Keratinocyte (primary cell): ENCODE results near the gene DOCK11. TPM values are rescaled to one million over a fixed set of nuclear protein-coding genes. Genes with fewer than 3 reads are reported as not detected.

Experiments used
- DNase-seq: peaks from one replicate; pipeline ENCODE4 v3.0.0-alpha.2; 2011; ENCODE audit warnings: low read depth, missing footprints, low spot score
- FAIRE-seq: peaks from 2 replicates; lab custom pipeline; 2011; peaks lifted over from hg19 to GRCh38; lab: Jason Lieb, UNC
- H2AFZ ChIP-seq: 2 replicates; pipeline ENCODE4 v1.6.0; 2012; ENCODE audit warnings: low read length, control low read depth, inconsistent platforms; ENCODE audit not compliant: control insufficient read depth
- H3K27ac ChIP-seq: 2 replicates; pipeline ENCODE4 v1.5.1; 2011; ENCODE audit warnings: low read length; ENCODE audit not compliant: control insufficient read depth, insufficient read depth
- H3K27me3 ChIP-seq: 3 replicates; pipeline ENCODE4 v1.6.0; 2011; ENCODE audit warnings: low read length; ENCODE audit not compliant: control insufficient read depth, insufficient read depth; ENCODE audit errors: extremely low read depth
- H3K36me3 ChIP-seq, 2 experiments: 2 replicates in 1 of 2; 3 replicates in 1 of 2; pipeline ENCODE4 v1.5.1; 2011; ENCODE audit warnings: low read length in 2 of 2, mild to moderate bottlenecking in 1 of 2; ENCODE audit not compliant: control insufficient read depth in 2 of 2, insufficient read depth in 2 of 2; ENCODE audit errors: extremely low read depth in 1 of 2
- H3K4me1 ChIP-seq: 3 replicates; pipeline ENCODE4 v1.5.1; 2011; ENCODE audit warnings: low read length; ENCODE audit not compliant: control insufficient read depth, insufficient read depth; ENCODE audit errors: extremely low read depth
- H3K4me2 ChIP-seq: 3 replicates; pipeline ENCODE4 v1.6.0; 2011; ENCODE audit warnings: low read depth, low read length; ENCODE audit not compliant: control insufficient read depth, insufficient read depth; ENCODE audit errors: extremely low read depth
- H3K4me3 ChIP-seq, 3 experiments: fragments of 200-600 bp in 1 of 3; sonication (generic) in 1 of 3; 2 replicates in 2 of 3; 3 replicates in 1 of 3; pipeline ENCODE4 v1.5.1; 2011 to 2016; ENCODE audit warnings: low read length in 3 of 3, mild to moderate bottlenecking in 3 of 3, control low read depth in 2 of 3, inconsistent platforms in 1 of 3, low read depth in 1 of 3, mixed read lengths in 1 of 3, mixed run types in 1 of 3, moderate library complexity in 1 of 3; ENCODE audit not compliant: control insufficient read depth in 2 of 3, insufficient read depth in 2 of 3; ENCODE audit errors: extremely low read depth in 1 of 3
- H3K79me2 ChIP-seq: 2 replicates; pipeline ENCODE4 v1.6.0; 2012; ENCODE audit warnings: low read length; ENCODE audit not compliant: control insufficient read depth, insufficient read depth
- H3K9ac ChIP-seq: 3 replicates; pipeline ENCODE4 v1.6.0; 2011; ENCODE audit warnings: low read length; ENCODE audit not compliant: control insufficient read depth, insufficient read depth; ENCODE audit errors: extremely low read depth
- H3K9me1 ChIP-seq: 3 replicates; pipeline ENCODE4 v1.6.0; 2011; ENCODE audit warnings: low read length; ENCODE audit not compliant: control insufficient read depth, insufficient read depth; ENCODE audit errors: extremely low read depth
- H3K9me3 ChIP-seq: 2 replicates; pipeline ENCODE4 v1.5.1; 2012; ENCODE audit warnings: low read depth, low read length; ENCODE audit not compliant: control insufficient read depth
- H4K20me1 ChIP-seq: 3 replicates; pipeline ENCODE4 v1.6.0; 2011; ENCODE audit warnings: low read length; ENCODE audit not compliant: control insufficient read depth, insufficient read depth; ENCODE audit errors: extremely low read depth
- EZH2 ChIP-seq: IDR thresholded peaks from one replicate; pipeline ENCODE4 v1.6.1; 2012; ENCODE audit warnings: inconsistent platforms, mild to moderate bottlenecking, low read length, moderate library complexity
- dilution Hi-C: fragments of 300-500 bp; cut with MboI; formaldehyde crosslinking; loops from one replicate; pipeline ENCODE4 v1.7.0; 2020; ENCODE audit warnings: low sequenced_read_pairs; ENCODE audit not compliant: extremely low pct_ligation_motif_present
- polyA plus RNA-seq, 5 experiments: library from polyadenylated mRNA; depleted of rRNA in 3 of 5; stranded (reverse) in 3 of 5; stranded (forward) in 1 of 5; unstranded in 1 of 5; fragments of >200 nt; gene quantifications; 1 replicate in 1 of 5; 2 replicates in 3 of 5; 3 replicates in 1 of 5; pipeline versions ENCODE4 v1.2.1 to v1.2.3, GENCODE V29; 2011 to 2012; ENCODE audit warnings: missing spikeins in 2 of 5, low read depth in 1 of 5, low replicate concordance in 1 of 5
- TF ChIP-seq, protein P1 (sequence below), 3 experiments: IDR thresholded peaks in 1 of 3; conservative IDR thresholded peaks in 1 of 3; optimal IDR thresholded peaks in 1 of 3; 2 replicates in 2 of 3; 3 replicates in 1 of 3; pipeline versions ENCODE3 to v1.5.1; 2011; ENCODE audit warnings: low read length in 3 of 3, mild to moderate bottlenecking in 3 of 3, moderate library complexity in 2 of 3, control low read depth in 1 of 3, inconsistent platforms in 1 of 3; ENCODE audit not compliant: insufficient read depth in 2 of 3; ENCODE audit errors: extremely low read depth in 1 of 3

The DOCK11 gene
- polyA plus RNA-seq, 1 donor (not counting 4 experiments of a cell fraction or from before 2014, with no cell fraction given), result 4.6 TPM

DNA sequence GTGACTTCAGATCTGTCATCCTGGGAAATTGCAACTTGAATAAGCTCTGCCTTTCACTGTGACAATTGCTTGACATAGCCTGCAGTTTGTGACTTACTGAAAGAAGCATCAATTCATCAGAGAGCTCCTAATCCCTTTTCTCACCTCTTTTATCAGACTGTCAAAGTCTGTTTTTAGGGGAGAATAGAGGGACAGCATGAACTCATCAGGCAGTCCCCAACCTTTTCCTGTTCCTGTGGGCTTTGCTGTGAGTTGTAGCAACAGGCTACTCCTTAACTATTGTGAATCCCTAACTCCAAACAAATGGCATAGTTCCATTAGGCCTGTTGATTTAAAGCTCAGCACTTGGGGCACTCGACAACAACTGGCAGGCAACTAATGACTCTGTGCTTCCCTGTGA, 64.9 kb downstream of the DOCK11 start:
- Histone ChIP-seq H3K9ac (no peak overlapping the region), H3K27ac (no peak overlapping the region), H2AFZ (no peak overlapping the region), H3K4me2 (no peak overlapping the region), H3K9me1 (no peaks in the 10 kb centered on the region), H3K4me1 (no peaks in the 10 kb centered on the region), H3K27me3 (no peaks in the 10 kb centered on the region), H3K9me3 (no peaks in the 10 kb centered on the region), H3K36me3 (no peaks in the 10 kb centered on the region), H3K4me3 (no peak overlapping the region), H3K79me2 (no peaks in the 10 kb centered on the region), H4K20me1 (no peaks in the 10 kb centered on the region)
- DNase-seq, result no peak
- TF ChIP-seq, protein P1, sequence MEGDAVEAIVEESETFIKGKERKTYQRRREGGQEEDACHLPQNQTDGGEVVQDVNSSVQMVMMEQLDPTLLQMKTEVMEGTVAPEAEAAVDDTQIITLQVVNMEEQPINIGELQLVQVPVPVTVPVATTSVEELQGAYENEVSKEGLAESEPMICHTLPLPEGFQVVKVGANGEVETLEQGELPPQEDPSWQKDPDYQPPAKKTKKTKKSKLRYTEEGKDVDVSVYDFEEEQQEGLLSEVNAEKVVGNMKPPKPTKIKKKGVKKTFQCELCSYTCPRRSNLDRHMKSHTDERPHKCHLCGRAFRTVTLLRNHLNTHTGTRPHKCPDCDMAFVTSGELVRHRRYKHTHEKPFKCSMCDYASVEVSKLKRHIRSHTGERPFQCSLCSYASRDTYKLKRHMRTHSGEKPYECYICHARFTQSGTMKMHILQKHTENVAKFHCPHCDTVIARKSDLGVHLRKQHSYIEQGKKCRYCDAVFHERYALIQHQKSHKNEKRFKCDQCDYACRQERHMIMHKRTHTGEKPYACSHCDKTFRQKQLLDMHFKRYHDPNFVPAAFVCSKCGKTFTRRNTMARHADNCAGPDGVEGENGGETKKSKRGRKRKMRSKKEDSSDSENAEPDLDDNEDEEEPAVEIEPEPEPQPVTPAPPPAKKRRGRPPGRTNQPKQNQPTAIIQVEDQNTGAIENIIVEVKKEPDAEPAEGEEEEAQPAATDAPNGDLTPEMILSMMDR (optimal IDR thresholded peaks at IDR 0.05 in 1 of 3, IDR thresholded peaks at IDR 0.05 in 1 of 3, conservative IDR thresholded peaks at IDR 0.05 in 1 of 3; ENCODE audit: extremely low read depth in 1 of 3, insufficient read depth in 2 of 3, low read length in 3 of 3), result no peak
- TF ChIP-seq EZH2, result no peak
- dilution Hi-C loops, result no loop called here
- FAIRE-seq, result no peak

DNA sequence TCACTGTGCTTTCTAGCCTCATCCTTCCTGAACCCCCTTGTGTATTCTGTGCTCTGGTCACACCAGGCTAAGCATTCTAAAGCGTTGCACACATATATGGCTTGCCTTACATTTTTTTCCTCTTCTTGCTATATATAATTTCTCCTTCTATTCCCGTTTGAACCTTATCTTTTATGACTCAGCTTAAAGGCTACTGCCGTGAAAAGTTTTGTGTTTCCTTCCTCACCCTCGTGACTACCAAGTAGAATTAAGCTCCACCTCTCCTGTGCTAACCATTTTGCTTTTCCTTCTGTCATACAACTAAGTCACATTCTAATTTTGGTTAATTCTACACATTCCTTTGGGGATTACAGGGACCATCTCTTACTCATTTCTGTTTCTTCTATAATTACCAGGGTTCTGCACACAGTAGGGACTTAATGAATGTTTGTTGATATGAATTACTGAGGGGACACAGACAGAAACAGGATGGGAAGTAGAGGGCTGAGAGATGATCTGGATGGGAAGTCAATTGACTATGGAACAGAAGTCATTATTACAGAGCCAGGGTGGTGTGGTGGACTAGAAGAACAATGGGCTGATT, 67.1 kb downstream of the DOCK11 start:
- Histone ChIP-seq H3K9me1 (no peaks in the 10 kb centered on the region), H3K9ac (no peak overlapping the region), H2AFZ (no peak overlapping the region), H3K27ac (no peak overlapping the region), H3K9me3 (no peaks in the 10 kb centered on the region), H3K4me1 (no peaks in the 10 kb centered on the region), H3K79me2 (no peaks in the 10 kb centered on the region), H3K4me3 (no peak overlapping the region), H3K4me2 (no peak overlapping the region), H3K36me3 (no peaks in the 10 kb centered on the region), H3K27me3 (no peaks in the 10 kb centered on the region), H4K20me1 (no peaks in the 10 kb centered on the region)
- DNase-seq, result no peak
- TF ChIP-seq, protein P1 (optimal IDR thresholded peaks at IDR 0.05 in 1 of 3, IDR thresholded peaks at IDR 0.05 in 1 of 3, conservative IDR thresholded peaks at IDR 0.05 in 1 of 3; ENCODE audit: extremely low read depth in 1 of 3, insufficient read depth in 2 of 3, low read length in 3 of 3), result no peak
- TF ChIP-seq EZH2, result no peak
- dilution Hi-C loops, result no loop called here
- FAIRE-seq, result no peak
